Liver (tissue), 9 donors: ENCODE measurements around the gene SLC36A4. TPM values are rescaled to one million over a fixed set of nuclear protein-coding genes. Genes with fewer than 3 reads are reported as not detected.

Experiments used
- DNase-seq: peaks from one replicate; pipeline ENCODE4 v3.0.0-alpha.2; 2017; ENCODE audit warnings: low spot score
- H3K27ac ChIP-seq, 2 donors: one replicate each; pipeline ENCODE4 v1.7.0; 2013; ENCODE audit warnings: inconsistent platforms in 2 of 2, low read length in 2 of 2, control low read depth in 1 of 2, low read depth in 1 of 2, mild to moderate bottlenecking in 1 of 2
- H3K27me3 ChIP-seq, 4 donors: one replicate each; pipeline versions ENCODE4 v1.6.1 to v1.7.0; 2013; ENCODE audit warnings: low read length in 3 of 4, inconsistent platforms in 1 of 4, mild to moderate bottlenecking in 1 of 4, moderate library complexity in 1 of 4; ENCODE audit not compliant: control insufficient read depth in 4 of 4, insufficient read depth in 4 of 4
- H3K36me3 ChIP-seq, 4 donors: one replicate each; pipeline versions ENCODE4 v1.6.1 to v1.7.0; 2013; ENCODE audit warnings: low read length in 3 of 4, mild to moderate bottlenecking in 3 of 4, low read depth in 1 of 4, moderate library complexity in 1 of 4; ENCODE audit not compliant: control insufficient read depth in 4 of 4, insufficient read depth in 3 of 4
- H3K4me1 ChIP-seq, 4 donors: one replicate each; pipeline versions ENCODE4 v1.6.1 to v1.7.0; 2013; ENCODE audit warnings: low read length in 3 of 4, mild to moderate bottlenecking in 3 of 4, moderate library complexity in 1 of 4; ENCODE audit not compliant: control insufficient read depth in 4 of 4, insufficient read depth in 4 of 4
- H3K4me3 ChIP-seq, 3 donors: one replicate each; pipeline versions ENCODE4 v1.6.1 to v1.7.0; 2013; ENCODE audit warnings: low read length in 3 of 3, control low read depth in 1 of 3, low read depth in 1 of 3, mild to moderate bottlenecking in 1 of 3
- H3K9ac ChIP-seq, 2 donors: one replicate each; pipeline ENCODE4 v1.7.0; 2013; ENCODE audit warnings: low read length in 2 of 2, mild to moderate bottlenecking in 2 of 2, moderate library complexity in 2 of 2, control low read depth in 1 of 2, low read depth in 1 of 2
- H3K9me3 ChIP-seq, 4 donors: one replicate each; pipeline versions ENCODE4 v1.6.1 to v1.7.0; 2013; ENCODE audit warnings: low read length in 3 of 4; ENCODE audit not compliant: control insufficient read depth in 4 of 4
- CTCF ChIP-seq: fragments of 150-350 bp; IDR thresholded peaks from 2 replicates; pipeline ENCODE4 v1.5.1; 2017; ENCODE audit warnings: improper control_type of control experiment, low read depth, low read length; ENCODE audit not compliant: missing input control
- FOXA1 ChIP-seq: IDR thresholded peaks from 2 replicates; pipeline ENCODE4 v1.6.1; 2016; ENCODE audit warnings: antibody characterized with exemption
- HNF4G ChIP-seq: IDR thresholded peaks from 2 replicates; pipeline ENCODE4 v1.6.1; 2016; ENCODE audit warnings: antibody characterized with exemption
- NR2F2 ChIP-seq: IDR thresholded peaks from 2 replicates; pipeline ENCODE4 v1.6.1; 2016; ENCODE audit warnings: antibody characterized with exemption
- RAD21 ChIP-seq, 2 donors: IDR thresholded peaks; 2 replicates each; pipeline ENCODE4 v1.6.1; 2016; ENCODE audit warnings: antibody characterized with exemption in 2 of 2, mild to moderate bottlenecking in 2 of 2
- REST ChIP-seq: IDR thresholded peaks from 2 replicates; pipeline ENCODE4 v1.6.1; 2016; ENCODE audit warnings: antibody characterized with exemption, mild to moderate bottlenecking
- RXRA ChIP-seq, 2 donors: IDR thresholded peaks; 2 replicates each; pipeline ENCODE4 v1.6.1; 2017 to 2018; ENCODE audit warnings: antibody characterized with exemption in 2 of 2, mild to moderate bottlenecking in 1 of 2
- SP1 ChIP-seq: IDR thresholded peaks from 2 replicates; pipeline ENCODE4 v1.6.1; 2018; ENCODE audit warnings: antibody characterized with exemption, mild to moderate bottlenecking
- TAF1 ChIP-seq: conservative IDR thresholded peaks from 2 replicates; pipeline ENCODE4 v1.6.1; 2016; ENCODE audit warnings: antibody characterized with exemption, mild to moderate bottlenecking
- YY1 ChIP-seq: IDR thresholded peaks from 2 replicates; pipeline ENCODE4 v1.6.1; 2016; ENCODE audit warnings: antibody characterized with exemption, mild to moderate bottlenecking
- WGBS: extraction: QIAGEN DNeasy Blood & Tissue Kit; methylation state at CpG from one replicate; pipeline ENCODE4 v1.1.7; 2013; 5-methylcytosine and 5-hydroxymethylcytosine counted together
- polyA plus RNA-seq, 2 donors: library from polyadenylated mRNA; stranded (reverse) in 1 of 2; unstranded in 1 of 2; fragments of 200-250 nt in 1 of 2; fragments of >200 nt in 1 of 2; fragmentation: Nextera tagmentation in 1 of 2; extraction: Ambion mirVana in 1 of 2; gene quantifications; one replicate each; pipeline versions ENCODE4 v1.2.1 to v1.2.3, GENCODE V29; 2013 to 2015
- total RNA-seq, 2 donors: library from RNA; depleted of rRNA; stranded (reverse); fragments of >200 nt; gene quantifications; one replicate each; pipeline ENCODE4 v1.2.3, GENCODE V29; 2014
- donor health status: healthy.
- donor health status: healthy.
- donor health status: healthy.
- donor health status: healthy.
- donor health status: healthy.

SLC36A4 gene
- total and polyA plus RNA-seq, 4 donors, result 6.4 to 11.7 (median 7.4) TPM

GRCh38 chr11:93234602-93235207 lies 36.9 kb upstream of the SLC36A4 start:
- Histone ChIP-seq H3K4me3 (no peak overlapping the region), H3K27me3 (no peaks in the 10 kb centered on the region), H3K9me3 (no peaks in the 10 kb centered on the region), H3K4me1 (peaks cover 0 to 2% (median 0%) of the 10 kb centered on the region in 4 donors), H3K36me3 (no peaks in the 10 kb centered on the region), H3K27ac (no peak overlapping the region), H3K9ac (no peak overlapping the region)
- peak in 1 of 2 donors; percentile 7 for TF ChIP-seq RXRA (IDR thresholded peaks at IDR 0.05)
- TF ChIP-seq RAD21 (IDR thresholded peaks at IDR 0.05), result peak; percentile 98 to 100
- no peak for TF ChIP-seq HNF4G
- TF ChIP-seq CTCF, result peak; percentile 98
- peak; percentile 67 for DNase-seq
- WGBS, result 26% methylated on average over 4 of the region's 4 CpGs

- DNase-seq, result no peak
- no peaks in the 10 kb centered on the region for H3K27me3 ChIP-seq
- H3K4me1 ChIP-seq, result peaks cover 0 to 2% (median 0%) of the 10 kb centered on the region in 4 donors
- no peak overlapping the region for H3K27ac ChIP-seq
- H3K36me3 ChIP-seq, result no peaks in the 10 kb centered on the region
- H3K4me3 ChIP-seq, result no peak overlapping the region
- TF ChIP-seq REST (no peak), TAF1 (no peak), NR2F2 (no peak), YY1 (no peak), FOXA1 (no peak), SP1 (no peak), HNF4G (no peak)
- no peak overlapping the region for H3K9ac ChIP-seq
- no peaks in the 10 kb centered on the region for H3K9me3 ChIP-seq
- 100% methylated on average over 1 of the region's 1 CpG for WGBS
Observed at GRCh38 chr11:93229876-93230275, 32.1 kb upstream of the SLC36A4 start.

- TF ChIP-seq CTCF (peak; percentile 23), RAD21 (IDR thresholded peaks at IDR 0.05) (peak; percentile 67), YY1 (no peak)
- Histone ChIP-seq H3K27ac (no peak overlapping the region), H3K9me3 (no peaks in the 10 kb centered on the region), H3K9ac (no peak overlapping the region), H3K36me3 (no peaks in the 10 kb centered on the region), H3K4me1 (no peaks in the 10 kb centered on the region), H3K4me3 (no peak overlapping the region), H3K27me3 (no peaks in the 10 kb centered on the region)
- WGBS, result 44% methylated on average over 2 of the region's 2 CpGs
- DNase-seq, result no peak
Observed at GRCh38 chr11:93225662-93226061, 27.9 kb upstream of the SLC36A4 start.
